Lower leg skin (tissue), 3 donors: ENCODE data around the gene HYAL1.

Experiments used
- CTCF ChIP-seq, 3 donors: fragments of 450-650 bp; IDR thresholded peaks; one replicate each; pipeline ENCODE4 v1.5.1; 2016; ENCODE audit warnings: antibody characterized with exemption in 3 of 3, mild to moderate bottlenecking in 3 of 3, moderate library complexity in 2 of 3
- POLR2A ChIP-seq, 2 donors: fragments of 450-650 bp; IDR thresholded peaks; one replicate each; pipeline ENCODE4 v1.6.1; 2016 to 2017; ENCODE audit warnings: antibody characterized with exemption in 2 of 2, mild to moderate bottlenecking in 1 of 2, moderate library complexity in 1 of 2

DNA sequence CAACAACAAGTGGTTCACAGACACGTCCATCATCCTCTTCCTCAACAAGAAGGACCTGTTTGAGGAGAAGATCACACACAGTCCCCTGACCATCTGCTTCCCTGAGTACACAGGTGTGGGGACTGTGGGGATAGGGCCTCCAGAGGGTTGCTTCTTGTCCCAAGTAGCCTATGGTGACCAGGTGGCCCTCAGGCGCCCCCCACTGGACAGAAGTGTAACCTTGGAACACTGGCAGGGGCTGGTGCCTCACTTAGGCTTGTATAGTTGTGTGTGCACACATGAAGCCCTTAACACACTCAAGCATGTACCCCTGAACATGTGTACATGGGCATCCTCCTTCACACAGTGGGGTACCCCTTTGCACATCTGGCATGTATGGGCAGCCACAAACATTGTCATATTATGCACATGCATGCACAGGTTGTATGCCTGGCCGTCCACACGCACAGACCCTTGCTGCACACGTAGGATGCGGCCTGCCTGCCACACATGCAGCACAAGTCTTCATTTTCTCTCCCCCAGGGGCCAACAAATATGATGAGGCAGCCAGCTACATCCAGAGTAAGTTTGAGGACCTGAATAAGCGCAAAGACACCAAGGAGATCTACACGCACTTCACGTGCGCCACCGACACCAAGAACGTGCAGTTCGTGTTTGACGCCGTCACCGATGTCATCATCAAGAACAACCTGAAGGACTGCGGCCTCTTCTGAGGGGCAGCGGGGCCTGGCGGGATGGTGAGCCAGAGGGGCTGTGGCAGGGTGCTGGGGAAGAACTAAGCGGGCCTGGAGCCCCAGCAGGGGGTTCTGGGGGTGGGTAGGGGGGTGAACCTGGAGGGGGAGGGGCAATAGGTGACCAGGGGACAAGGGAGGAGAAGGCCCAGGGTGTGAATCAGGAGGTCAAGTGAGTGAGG is 46.1 kb downstream of the HYAL1 start:
- no peak for TF ChIP-seq CTCF (IDR thresholded peaks at IDR 0.05)
- TF ChIP-seq POLR2A (IDR thresholded peaks at IDR 0.05), result no peak
